GM21737 (cell line): ENCODE results near the gene SRPX2.
"Not testable (repeated sequence)": the region's sequence is repeated elsewhere in the genome, so short reads cannot be mapped to it uniquely, and the experiment has no call there.

Experiments
- ATAC-seq: cut with Tn5 transposase; IDR thresholded peaks from one replicate; pipeline ENCODE4 v1.9.1; 2021; ENCODE audit warnings: mild to moderate bottlenecking, moderate library complexity; ENCODE audit not compliant: unreplicated experiment

Gene SRPX2

DNA sequence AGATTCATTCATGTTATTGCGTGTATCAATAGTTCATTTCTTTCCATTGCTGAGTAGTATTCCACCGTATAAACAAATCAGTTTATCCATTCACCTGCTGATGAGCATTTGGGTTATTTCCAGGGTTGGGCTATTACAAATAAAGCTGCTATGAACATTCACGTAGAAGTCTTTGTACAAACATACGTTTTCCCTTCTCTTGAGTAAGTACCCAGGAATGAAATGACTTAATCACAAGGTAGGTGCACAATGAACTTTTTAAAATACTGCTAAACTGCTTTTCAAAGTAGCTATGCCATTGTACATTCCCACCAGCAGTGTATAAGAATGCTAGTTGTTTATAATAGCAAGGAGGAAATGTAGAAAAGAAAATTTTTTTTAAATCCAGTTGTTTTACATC is 52.0 kb downstream of the SRPX2 start:
- no peak for ATAC-seq

DNA sequence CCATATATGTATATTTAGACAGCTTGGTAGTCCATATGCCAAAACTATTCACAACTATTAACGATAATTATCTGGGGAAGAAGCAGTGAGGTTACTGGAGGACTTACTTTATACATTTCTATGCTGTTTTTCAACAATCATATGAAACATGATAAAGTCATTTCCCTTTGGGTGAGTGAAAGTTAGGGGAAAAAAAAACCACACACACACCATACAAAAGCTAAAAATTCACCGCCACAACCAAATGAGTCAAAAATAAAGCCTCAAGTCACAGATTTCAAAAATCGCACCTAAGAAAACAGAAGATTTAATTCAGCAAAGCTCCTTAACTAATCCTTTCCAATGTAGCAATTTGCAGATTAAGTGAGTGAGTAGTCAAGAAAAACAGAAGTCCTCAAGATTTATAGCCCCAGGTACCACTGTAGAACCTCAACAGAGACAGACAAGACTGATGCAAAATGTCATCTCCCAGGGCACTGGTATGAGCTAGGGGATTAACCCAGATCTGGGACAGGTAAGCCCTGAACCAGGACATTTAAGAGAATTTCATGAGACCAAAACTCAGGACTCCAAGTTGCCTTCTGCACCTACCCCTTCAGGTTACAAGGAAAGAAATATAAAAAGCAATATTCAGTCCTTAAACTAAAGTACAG is 52.8 kb downstream of the SRPX2 start:
- ATAC-seq = no peak

DNA sequence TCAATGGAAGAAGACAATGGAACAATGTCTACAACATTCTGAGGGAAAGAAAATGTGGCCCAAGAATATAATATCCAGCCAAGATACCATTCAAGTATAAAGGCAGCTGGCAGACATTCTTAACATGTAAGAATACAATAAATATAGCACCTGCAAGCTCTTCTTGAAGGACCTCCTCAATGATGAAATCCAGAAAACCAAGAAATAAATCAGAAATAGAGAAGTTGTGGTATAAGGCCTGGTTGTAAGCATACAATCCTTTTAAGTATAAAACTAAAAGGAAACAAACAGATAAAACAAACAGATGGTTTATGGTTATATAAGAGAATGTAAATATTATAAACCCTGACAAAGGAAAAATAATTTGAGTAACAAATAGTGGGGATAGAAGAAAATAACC is 54.6 kb downstream of the SRPX2 start:
- no peak for ATAC-seq

DNA sequence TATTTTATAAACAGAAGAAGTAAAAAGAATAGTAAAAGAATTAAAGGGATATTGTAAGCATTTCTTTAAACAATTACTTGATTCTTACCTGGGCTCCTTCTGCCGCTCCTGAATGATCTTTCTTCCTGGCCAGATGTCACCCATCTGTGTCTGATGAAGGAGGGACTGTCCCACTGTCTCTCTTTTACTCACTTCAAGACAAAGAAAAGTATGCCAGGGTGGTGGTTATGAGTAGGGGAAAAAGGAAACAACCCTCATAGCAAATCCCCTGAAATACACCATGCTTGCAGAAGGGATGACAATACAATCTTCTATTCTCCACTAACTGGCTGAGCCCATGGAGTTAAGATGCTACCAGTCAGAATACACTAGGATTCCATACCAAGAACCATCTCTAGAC is 56.8 kb downstream of the SRPX2 start:
- no peak for ATAC-seq

DNA sequence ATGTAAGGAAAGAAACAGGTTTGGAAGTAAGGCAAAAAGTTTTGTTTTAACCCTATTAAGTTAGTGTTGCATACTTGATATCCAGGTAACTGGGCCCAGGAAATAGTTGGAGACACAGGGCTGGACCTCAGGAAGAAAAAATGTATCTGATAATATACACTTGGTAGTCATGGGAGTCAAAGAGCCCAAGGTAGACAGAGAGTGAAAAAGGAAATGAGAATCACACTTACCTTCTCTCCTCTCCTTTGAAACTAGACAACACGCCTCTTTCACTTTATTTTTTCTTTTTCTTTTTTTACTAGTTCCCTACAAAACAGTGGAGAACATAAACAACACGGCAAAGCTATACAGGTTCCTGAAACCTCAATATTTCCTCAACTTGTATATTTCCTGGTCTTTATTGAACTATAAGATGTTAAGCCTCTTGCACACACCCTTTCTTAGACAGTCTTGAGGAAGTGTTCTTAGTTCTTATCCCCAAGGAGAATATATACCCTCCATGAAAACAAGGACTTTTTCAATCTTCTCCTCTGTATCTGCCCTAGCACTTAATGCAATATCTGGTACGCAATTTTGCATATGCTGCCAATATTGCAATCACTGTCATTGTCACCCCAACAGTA is 60.7 kb downstream of the SRPX2 start:
- ATAC-seq = no peak

DNA sequence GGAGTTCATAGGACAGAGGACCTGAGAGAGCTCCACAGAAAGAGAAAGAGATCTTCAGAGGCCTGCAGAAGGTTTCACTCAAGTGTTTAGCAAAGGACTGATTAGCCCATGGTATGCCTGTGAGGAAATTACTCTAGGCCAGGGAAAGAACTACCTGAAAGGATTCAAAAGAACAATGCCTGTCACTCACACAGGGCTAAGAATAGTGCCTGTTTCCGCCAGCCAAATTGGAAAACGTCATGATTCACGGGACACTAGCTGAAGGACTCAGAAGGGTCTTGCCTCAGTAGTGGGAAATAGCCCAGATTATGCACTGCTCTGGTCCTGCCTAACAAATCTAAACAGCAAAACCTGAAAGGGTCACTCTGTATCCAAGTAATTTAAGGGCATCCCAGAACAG is 66.8 kb downstream of the SRPX2 start:
- no peak for ATAC-seq

DNA sequence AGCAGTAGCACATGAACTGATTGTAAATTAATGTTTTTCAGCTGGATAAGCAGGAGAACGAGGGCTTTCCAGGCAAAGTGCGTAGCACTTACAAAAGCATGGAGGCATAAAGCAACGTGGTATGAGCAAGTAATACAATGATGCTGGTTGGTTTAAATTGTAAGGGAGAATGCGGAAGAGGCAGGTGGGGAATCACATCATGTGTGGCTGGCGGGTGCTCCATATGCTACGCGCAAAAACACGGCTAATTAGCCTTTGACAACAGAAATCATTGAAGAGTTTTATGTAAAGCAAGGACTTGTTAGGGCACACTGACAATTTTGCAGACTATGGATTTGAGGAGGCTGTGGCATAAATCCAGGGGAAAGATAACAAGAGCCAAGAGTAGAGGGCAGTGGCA is 73.4 kb downstream of the SRPX2 start:
- ATAC-seq = no peak

DNA sequence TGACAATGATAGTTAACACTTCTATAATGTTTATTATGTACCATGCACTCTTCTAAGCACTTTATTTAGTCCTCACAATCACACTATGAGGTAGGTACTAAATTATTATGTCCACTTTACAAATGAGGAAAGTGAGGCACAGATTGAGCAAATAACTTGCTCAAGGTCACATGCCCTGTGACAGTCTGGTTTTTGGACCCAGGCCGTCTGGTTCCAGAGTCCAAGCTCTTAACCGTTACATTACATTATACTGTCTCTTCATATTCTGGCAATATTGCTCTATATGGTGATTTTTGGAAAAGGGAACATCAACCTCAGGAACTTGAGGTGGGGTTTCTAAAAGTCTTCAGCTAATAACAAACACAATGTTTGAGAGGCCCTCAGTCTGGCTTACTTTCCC is 75.1 kb downstream of the SRPX2 start:
- ATAC-seq = no peak

DNA sequence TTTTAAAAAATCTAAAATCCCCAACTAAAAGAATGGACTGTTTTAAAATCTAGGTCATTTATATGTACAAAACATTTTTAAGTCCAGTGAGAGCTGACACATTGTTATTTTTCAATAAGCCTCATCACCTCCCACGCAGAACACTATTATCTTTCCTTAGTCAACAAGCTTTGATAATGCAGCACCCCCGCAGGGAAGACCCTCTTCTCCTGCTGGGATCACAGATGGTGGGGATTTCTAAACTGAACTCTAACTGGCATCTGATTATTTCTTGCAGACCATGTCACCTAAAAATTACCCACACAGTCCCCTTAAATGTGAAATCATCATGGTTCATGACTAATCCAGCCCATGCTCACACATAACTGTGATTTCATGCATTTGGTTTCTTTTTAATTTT is 76.3 kb downstream of the SRPX2 start:
- ATAC-seq = no peak

DNA sequence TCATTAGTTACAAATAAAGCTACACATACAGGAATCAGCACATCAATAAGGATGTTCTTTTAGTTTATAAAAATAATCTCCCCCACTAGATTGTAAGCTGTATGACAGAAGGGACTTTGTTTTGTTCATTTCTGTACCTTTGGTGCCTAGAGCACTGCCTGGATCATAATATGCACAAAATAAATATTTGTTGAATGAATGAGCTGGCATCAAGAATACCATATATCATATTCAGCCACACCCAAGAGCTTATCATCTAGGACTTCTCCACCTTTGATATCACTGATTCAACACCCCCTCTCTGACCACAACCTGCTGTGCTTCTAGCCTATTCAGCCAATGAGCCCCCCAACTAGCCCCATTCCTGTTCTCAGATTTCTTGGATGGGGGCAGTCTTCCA is 77.3 kb downstream of the SRPX2 start:
- ATAC-seq = no peak

DNA sequence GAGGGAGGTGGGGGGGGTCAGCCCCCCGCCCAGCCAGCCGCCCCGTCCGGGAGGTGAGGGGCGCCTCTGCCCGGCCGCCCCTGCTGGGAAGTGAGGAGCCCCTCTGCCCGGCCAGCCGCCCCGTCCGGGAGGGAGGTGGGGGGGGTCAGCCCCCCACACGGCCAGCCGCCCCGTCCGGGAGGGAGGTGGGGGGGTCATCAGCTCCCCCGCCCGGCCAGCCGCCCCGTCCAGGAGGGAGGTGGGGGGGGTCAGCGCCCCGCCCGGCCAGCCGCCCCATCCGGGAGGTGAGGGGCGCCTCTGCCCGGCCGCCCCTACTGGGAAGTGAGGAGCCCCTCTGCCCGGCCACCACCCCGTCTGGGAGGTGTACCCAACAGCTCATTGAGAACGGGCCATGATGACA is 80.0 kb downstream of the SRPX2 start:
- not testable (repeated sequence) for ATAC-seq
